ENCODE data around the gene TMEM80.

Gene TMEM80

DNA sequence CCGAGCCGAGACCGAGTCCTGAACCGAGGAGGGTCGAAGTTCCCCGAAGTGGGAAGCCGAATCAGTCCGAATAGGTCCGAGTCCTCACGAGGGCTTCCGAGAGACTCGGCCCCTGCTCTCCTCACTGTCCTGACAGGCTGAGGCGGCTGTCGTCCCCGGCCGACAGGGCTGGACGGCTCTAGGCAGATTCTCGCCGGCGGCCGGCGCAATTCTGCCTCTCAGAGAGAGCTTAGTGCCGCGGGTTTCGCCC is 403 bp upstream of the TMEM80 start:
- Histone ChIP-seq H3K9ac (ENCODE audit: insufficient read length, low read depth) (peak overlapping the region; percentile 91), H3K9me3 (ENCODE audit: insufficient read depth, low read length) (no peaks in the 10 kb centered on the region), H3K36me3 (ENCODE audit: insufficient read depth, insufficient read length, low read length) (peaks cover 20% of the 10 kb centered on the region), H3K4me3 (ENCODE audit: insufficient read length, low read depth) (peak overlapping the region; percentile 65), H3K4me1 (ENCODE audit: insufficient read depth, insufficient read length) (peaks cover 28% of the 10 kb centered on the region), H3K27me3 (ENCODE audit: insufficient read depth, insufficient read length) (no peaks in the 10 kb centered on the region)
- DNase-seq (ENCODE audit: low read depth, low spot score): no peak
- TF ChIP-seq YY1 (IDR thresholded peaks at IDR 0.05; ENCODE audit: insufficient read depth, insufficient read length) (no peak), ZNF274 (IDR thresholded peaks at IDR 0.05; ENCODE audit: low read depth, low read length) (no peak), SUZ12 (IDR thresholded peaks at IDR 0.05; ENCODE audit: extremely low read depth, insufficient read depth, insufficient read length) (no peak)

DNA sequence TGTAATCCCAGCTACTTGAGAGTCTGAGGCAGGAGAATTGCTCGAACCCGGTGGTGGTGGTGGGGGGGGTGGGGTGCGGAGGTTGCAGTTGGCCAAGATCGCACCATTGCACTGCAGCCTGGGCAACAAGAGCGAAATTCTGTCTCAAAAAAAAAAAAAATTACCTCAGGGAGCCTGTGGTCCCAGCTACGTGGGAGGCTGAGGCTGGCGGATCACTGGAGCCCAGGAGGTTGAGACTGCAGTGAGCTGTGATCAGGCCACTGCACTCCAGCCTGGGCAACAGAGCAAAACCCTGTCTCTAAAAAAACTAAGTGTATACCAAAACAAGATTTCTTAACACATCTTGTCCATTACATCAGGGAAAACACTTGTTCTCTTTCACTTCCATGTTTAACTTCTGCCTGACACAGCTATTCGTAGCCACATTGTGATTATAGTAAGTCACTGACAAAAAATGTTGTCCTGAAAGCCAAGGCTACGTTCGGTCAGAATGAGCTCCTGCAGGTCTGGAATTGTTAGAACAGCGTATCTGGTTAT is 1.4 kb downstream of the TMEM80 start:
- Histone ChIP-seq H3K4me3 (ENCODE audit: insufficient read length, low read depth) (no peak overlapping the region), H3K9ac (ENCODE audit: insufficient read length, low read depth) (peak overlapping the region; percentile 0), H3K36me3 (ENCODE audit: insufficient read depth, insufficient read length, low read length) (peaks cover 18% of the 10 kb centered on the region), H3K9me3 (ENCODE audit: insufficient read depth, low read length) (no peaks in the 10 kb centered on the region), H3K27me3 (ENCODE audit: insufficient read depth, insufficient read length) (no peaks in the 10 kb centered on the region), H3K4me1 (ENCODE audit: insufficient read depth, insufficient read length) (peaks cover 24% of the 10 kb centered on the region)
- no peak for DNase-seq (ENCODE audit: low read depth, low spot score)
- TF ChIP-seq SUZ12 (IDR thresholded peaks at IDR 0.05; ENCODE audit: extremely low read depth, insufficient read depth, insufficient read length): no peak

- Histone ChIP-seq H3K4me3 (ENCODE audit: insufficient read length, low read depth) (no peak overlapping the region), H3K9ac (ENCODE audit: insufficient read length, low read depth) (peak overlapping the region; percentile 52), H3K4me1 (ENCODE audit: insufficient read depth, insufficient read length) (peaks cover 23% of the 10 kb centered on the region), H3K36me3 (ENCODE audit: insufficient read depth, insufficient read length, low read length) (peaks cover 25% of the 10 kb centered on the region), H3K27me3 (ENCODE audit: insufficient read depth, insufficient read length) (no peaks in the 10 kb centered on the region), H3K9me3 (ENCODE audit: insufficient read depth, low read length) (no peaks in the 10 kb centered on the region)
- DNase-seq (ENCODE audit: low read depth, low spot score): no peak
- no peak for TF ChIP-seq ZNF274 (IDR thresholded peaks at IDR 0.05; ENCODE audit: low read depth, low read length)
- TF ChIP-seq SUZ12 (IDR thresholded peaks at IDR 0.05; ENCODE audit: extremely low read depth, insufficient read depth, insufficient read length): no peak
- no peak for TF ChIP-seq YY1 (IDR thresholded peaks at IDR 0.05; ENCODE audit: insufficient read depth, insufficient read length)
Observed at GRCh38 chr11:697811-698311, 2.2 kb downstream of the TMEM80 start.

- peaks cover 32% of the 10 kb centered on the region for H3K36me3 ChIP-seq (ENCODE audit: insufficient read depth, insufficient read length, low read length)
- H3K9ac ChIP-seq (ENCODE audit: insufficient read length, low read depth): no peak overlapping the region
- H3K27me3 ChIP-seq (ENCODE audit: insufficient read depth, insufficient read length): no peaks in the 10 kb centered on the region
- no peaks in the 10 kb centered on the region for H3K9me3 ChIP-seq (ENCODE audit: insufficient read depth, low read length)
- DNase-seq (ENCODE audit: low read depth, low spot score): no peak
- TF ChIP-seq YY1 (IDR thresholded peaks at IDR 0.05; ENCODE audit: insufficient read depth, insufficient read length): no peak
- no peak for TF ChIP-seq ZNF274 (IDR thresholded peaks at IDR 0.05; ENCODE audit: low read depth, low read length)
- no peak for TF ChIP-seq SUZ12 (IDR thresholded peaks at IDR 0.05; ENCODE audit: extremely low read depth, insufficient read depth, insufficient read length)
- H3K4me3 ChIP-seq (ENCODE audit: insufficient read length, low read depth): no peak overlapping the region
- peaks cover 16% of the 10 kb centered on the region for H3K4me1 ChIP-seq (ENCODE audit: insufficient read depth, insufficient read length)
Observed at GRCh38 chr11:698493-699115, 3.0 kb downstream of the TMEM80 start.

GRCh38 chr11:699116-699508 is 3.5 kb downstream of the TMEM80 start:
- no peak overlapping the region for H3K4me3 ChIP-seq (ENCODE audit: insufficient read length, low read depth)
- peaks cover 34% of the 10 kb centered on the region for H3K36me3 ChIP-seq (ENCODE audit: insufficient read depth, insufficient read length, low read length)
- H3K4me1 ChIP-seq (ENCODE audit: insufficient read depth, insufficient read length): peaks cover 11% of the 10 kb centered on the region
- no peak for DNase-seq (ENCODE audit: low read depth, low spot score)
- H3K27me3 ChIP-seq (ENCODE audit: insufficient read depth, insufficient read length): no peaks in the 10 kb centered on the region
- H3K9ac ChIP-seq (ENCODE audit: insufficient read length, low read depth): no peak overlapping the region
- TF ChIP-seq ZNF274 (IDR thresholded peaks at IDR 0.05; ENCODE audit: low read depth, low read length) (no peak), SUZ12 (IDR thresholded peaks at IDR 0.05; ENCODE audit: extremely low read depth, insufficient read depth, insufficient read length) (no peak), YY1 (IDR thresholded peaks at IDR 0.05; ENCODE audit: insufficient read depth, insufficient read length) (no peak)
- H3K9me3 ChIP-seq (ENCODE audit: insufficient read depth, low read length): no peaks in the 10 kb centered on the region

- H3K4me1 ChIP-seq (ENCODE audit: insufficient read depth, insufficient read length): peaks cover 10% of the 10 kb centered on the region
- H3K9me3 ChIP-seq (ENCODE audit: insufficient read depth, low read length): no peaks in the 10 kb centered on the region
- H3K9ac ChIP-seq (ENCODE audit: insufficient read length, low read depth): no peak overlapping the region
- no peak for DNase-seq (ENCODE audit: low read depth, low spot score)
- TF ChIP-seq SUZ12 (IDR thresholded peaks at IDR 0.05; ENCODE audit: extremely low read depth, insufficient read depth, insufficient read length) (no peak), YY1 (IDR thresholded peaks at IDR 0.05; ENCODE audit: insufficient read depth, insufficient read length) (no peak), ZNF274 (IDR thresholded peaks at IDR 0.05; ENCODE audit: low read depth, low read length) (no peak)
- H3K4me3 ChIP-seq (ENCODE audit: insufficient read length, low read depth): no peak overlapping the region
- H3K27me3 ChIP-seq (ENCODE audit: insufficient read depth, insufficient read length): no peaks in the 10 kb centered on the region
- H3K36me3 ChIP-seq (ENCODE audit: insufficient read depth, insufficient read length, low read length): peaks cover 40% of the 10 kb centered on the region
Observed at GRCh38 chr11:699753-700152, 4.1 kb downstream of the TMEM80 start.

GRCh38 chr11:701741-702461 is 6.3 kb downstream of the TMEM80 start:
- H3K27me3 ChIP-seq (ENCODE audit: insufficient read depth, insufficient read length): peaks cover 7% of the 10 kb centered on the region
- peaks cover 47% of the 10 kb centered on the region for H3K36me3 ChIP-seq (ENCODE audit: insufficient read depth, insufficient read length, low read length)
- H3K9me3 ChIP-seq (ENCODE audit: insufficient read depth, low read length): no peaks in the 10 kb centered on the region
- H3K9ac ChIP-seq (ENCODE audit: insufficient read length, low read depth): no peak overlapping the region
- TF ChIP-seq ZNF274 (IDR thresholded peaks at IDR 0.05; ENCODE audit: low read depth, low read length) (no peak), YY1 (IDR thresholded peaks at IDR 0.05; ENCODE audit: insufficient read depth, insufficient read length) (no peak), SUZ12 (IDR thresholded peaks at IDR 0.05; ENCODE audit: extremely low read depth, insufficient read depth, insufficient read length) (no peak)
- H3K4me1 ChIP-seq (ENCODE audit: insufficient read depth, insufficient read length): peaks cover 16% of the 10 kb centered on the region
- no peak for DNase-seq (ENCODE audit: low read depth, low spot score)
- H3K4me3 ChIP-seq (ENCODE audit: insufficient read length, low read depth): no peak overlapping the region
